HAP-1 (cell line): ENCODE data around the gene CFAP251.

ENCODE experiments used
- DNase-seq, 2 experiments: peaks; one replicate each; pipeline ENCODE4 v3.0.0-alpha.2; 2016 to 2020; ENCODE audit warnings: low spot score in 2 of 2
- H3K27me3 ChIP-seq: fragments of 250-450 bp; sonication (Bioruptor Pico); 2 replicates; pipeline ENCODE4 v1.5.1; 2020; ENCODE audit warnings: low read depth, mild to moderate bottlenecking, moderate library complexity
- H3K36me3 ChIP-seq: fragments of 250-450 bp; sonication (Bioruptor Pico); replicated peaks from 2 replicates; pipeline ENCODE4 v1.5.1; 2020; ENCODE audit warnings: mild to moderate bottlenecking
- H3K4me1 ChIP-seq: fragments of 250-450 bp; sonication (Bioruptor Pico); 2 replicates; pipeline ENCODE4 v1.5.1; 2020; ENCODE audit warnings: mild to moderate bottlenecking
- H3K4me3 ChIP-seq: fragments of 250-450 bp; sonication (Bioruptor Pico); 2 replicates; pipeline ENCODE4 v1.5.1; 2020; ENCODE audit warnings: mild to moderate bottlenecking, moderate library complexity
- H3K9me3 ChIP-seq: fragments of 250-450 bp; sonication (Bioruptor Pico); 2 replicates; pipeline ENCODE4 v1.5.1; 2020; ENCODE audit warnings: mild to moderate bottlenecking, moderate library complexity
- in situ Hi-C: fragments of 300-500 bp; cut with MboI; formaldehyde crosslinking; loops from 3 replicates; pipeline ENCODE4 v1.14.3; 2020; ENCODE audit warnings: low sequenced_read_pairs, inconsistent platforms, mixed read lengths

CFAP251 gene

GRCh38 chr12:122004633-122005071 lies 86.3 kb downstream of the CFAP251 start:
- Histone ChIP-seq H3K36me3 (no peaks in the 10 kb centered on the region), H3K4me1 (peaks cover 9% of the 10 kb centered on the region), H3K27me3 (no peaks in the 10 kb centered on the region), H3K4me3 (no peak overlapping the region), H3K9me3 (no peaks in the 10 kb centered on the region)
- DNase-seq = no peak
- in situ Hi-C loops = no loop called here

- in situ Hi-C loops = no loop called here
- no peaks in the 10 kb centered on the region for H3K36me3 ChIP-seq
- no peaks in the 10 kb centered on the region for H3K9me3 ChIP-seq
- H3K27me3 ChIP-seq = no peaks in the 10 kb centered on the region
- H3K4me1 ChIP-seq = peaks cover 9% of the 10 kb centered on the region
- H3K4me3 ChIP-seq = no peak overlapping the region
- DNase-seq = no peak
Measured at GRCh38 chr12:122005252-122005776, 86.9 kb downstream of the CFAP251 start.

GRCh38 chr12:122006186-122006926 lies 88.0 kb downstream of the CFAP251 start:
- DNase-seq = no peak
- no peaks in the 10 kb centered on the region; the same call in 1 of the 2 replicates for H3K4me1 ChIP-seq
- H3K9me3 ChIP-seq = no peaks in the 10 kb centered on the region
- no peaks in the 10 kb centered on the region for H3K27me3 ChIP-seq
- H3K4me3 ChIP-seq = no peak overlapping the region
- in situ Hi-C loops = no loop called here
- no peaks in the 10 kb centered on the region for H3K36me3 ChIP-seq

- in situ Hi-C loops = no loop called here
- Histone ChIP-seq H3K36me3 (no peaks in the 10 kb centered on the region), H3K27me3 (no peaks in the 10 kb centered on the region), H3K4me1 (no peaks in the 10 kb centered on the region), H3K4me3 (no peak overlapping the region), H3K9me3 (no peaks in the 10 kb centered on the region)
- no peak for DNase-seq
Measured at GRCh38 chr12:122009741-122010140, 91.3 kb downstream of the CFAP251 start.

GRCh38 chr12:122012184-122012583 lies 93.8 kb downstream of the CFAP251 start:
- Histone ChIP-seq H3K27me3 (no peaks in the 10 kb centered on the region), H3K4me1 (no peaks in the 10 kb centered on the region), H3K9me3 (no peaks in the 10 kb centered on the region), H3K4me3 (no peak overlapping the region), H3K36me3 (no peaks in the 10 kb centered on the region)
- in situ Hi-C loops = no loop called here
- DNase-seq = no peak

GRCh38 chr12:122013136-122013535 lies 94.7 kb downstream of the CFAP251 start:
- Histone ChIP-seq H3K36me3 (no peaks in the 10 kb centered on the region), H3K4me3 (no peak overlapping the region), H3K9me3 (no peaks in the 10 kb centered on the region), H3K27me3 (no peaks in the 10 kb centered on the region), H3K4me1 (no peaks in the 10 kb centered on the region)
- in situ Hi-C loops = no loop called here
- DNase-seq = no peak

- Histone ChIP-seq H3K4me3 (no peak overlapping the region), H3K36me3 (no peaks in the 10 kb centered on the region), H3K9me3 (0 out of 2 replicates have a peak, but pooled peaks cover 2% of the 10 kb centered on the region), H3K27me3 (no peaks in the 10 kb centered on the region), H3K4me1 (no peaks in the 10 kb centered on the region)
- DNase-seq = no peak
- in situ Hi-C loops = no loop called here
Measured at GRCh38 chr12:122013791-122014590, 95.6 kb downstream of the CFAP251 start.

GRCh38 chr12:122014781-122015180 lies 96.4 kb downstream of the CFAP251 start:
- H3K4me3 ChIP-seq = no peak overlapping the region
- no peaks in the 10 kb centered on the region for H3K27me3 ChIP-seq
- H3K4me1 ChIP-seq = no peaks in the 10 kb centered on the region
- H3K9me3 ChIP-seq = 0 out of 2 replicates have a peak, but pooled peaks cover 2% of the 10 kb centered on the region
- H3K36me3 ChIP-seq = no peaks in the 10 kb centered on the region
- DNase-seq = no peak
- in situ Hi-C loops = no loop called here

- in situ Hi-C loops = no loop called here
- peaks cover 11% of the 10 kb centered on the region for H3K4me1 ChIP-seq
- no peak for DNase-seq
Measured at GRCh38 chr12:122018457-122018856, 100.1 kb downstream of the CFAP251 start.

GRCh38 chr12:122018937-122019336 lies 100.5 kb downstream of the CFAP251 start:
- H3K9me3 ChIP-seq = 0 out of 2 replicates have a peak, but pooled peaks cover 2% of the 10 kb centered on the region
- H3K4me1 ChIP-seq = peaks cover 15% of the 10 kb centered on the region
- DNase-seq = no peak
- no peaks in the 10 kb centered on the region for H3K36me3 ChIP-seq
- no peak overlapping the region for H3K4me3 ChIP-seq
- in situ Hi-C loops = no loop called here
- H3K27me3 ChIP-seq = no peaks in the 10 kb centered on the region

More at GRCh38 chr12:122018457-122018856, 100.1 kb downstream of the CFAP251 start:
- no peaks in the 10 kb centered on the region for H3K27me3 ChIP-seq
- no peak overlapping the region for H3K4me3 ChIP-seq
- H3K9me3 ChIP-seq = 0 out of 2 replicates have a peak, but pooled peaks cover 2% of the 10 kb centered on the region
- H3K36me3 ChIP-seq = no peaks in the 10 kb centered on the region

- in situ Hi-C loops = no loop called here
- Histone ChIP-seq H3K9me3 (0 out of 2 replicates have a peak, but pooled peaks cover 2% of the 10 kb centered on the region), H3K36me3 (no peaks in the 10 kb centered on the region), H3K4me1 (peaks cover 16% of the 10 kb centered on the region), H3K4me3 (peak overlapping the region; percentile 53), H3K27me3 (no peaks in the 10 kb centered on the region)
- no peak for DNase-seq
Measured at GRCh38 chr12:122020795-122021192, 102.4 kb downstream of the CFAP251 start.

GRCh38 chr12:122021193-122021821 lies 102.9 kb downstream of the CFAP251 start:
- Histone ChIP-seq H3K4me1 (peaks cover 16% of the 10 kb centered on the region), H3K27me3 (no peaks in the 10 kb centered on the region), H3K36me3 (no peaks in the 10 kb centered on the region), H3K9me3 (0 out of 2 replicates have a peak, but pooled peaks cover 2% of the 10 kb centered on the region), H3K4me3 (peak overlapping the region; percentile 53)
- in situ Hi-C loops = no loop called here
- peak in 1 of 2 experiments; percentile 56 for DNase-seq

- Histone ChIP-seq H3K4me3 (peak within 1 kb of the TSS; percentile 53), H3K9me3 (0 out of 2 replicates have a peak, but pooled peaks cover 2% of the 10 kb centered on the region), H3K36me3 (no peaks in the 10 kb centered on the region), H3K27me3 (no peaks in the 10 kb centered on the region), H3K4me1 (peaks cover 16% of the 10 kb centered on the region)
- peak; percentile 42 to 71 for DNase-seq
- in situ Hi-C loops = no loop called here
Measured at GRCh38 chr12:122021822-122022392, 103.5 kb downstream of the CFAP251 start, which contains the start of gene BCL7A. TSS of gene BCL7A (plus strand) at chr12:122021884. CDS start at chr12:122022092, 208 bp downstream.
